Activated T-helper 9 cell treated with anti-CD3 and anti-CD28 coated beads, Interleukin-2, amount 50 U/mL, for 16 hours (primary cell): ENCODE results near the gene SF3B1.
"Not testable (repeated sequence)": the region's sequence is repeated elsewhere in the genome, so short reads cannot be mapped to it uniquely, and the experiment has no call there.

ENCODE experiments used
- DNase-seq: peaks from one replicate; pipeline ENCODE4 v3.0.0-alpha.2; 2020; ENCODE audit warnings: low read depth

Gene SF3B1

GRCh38 chr2:197433780-197434438 lies 919 bp downstream of the SF3B1 start:
- no peak for DNase-seq

DNA sequence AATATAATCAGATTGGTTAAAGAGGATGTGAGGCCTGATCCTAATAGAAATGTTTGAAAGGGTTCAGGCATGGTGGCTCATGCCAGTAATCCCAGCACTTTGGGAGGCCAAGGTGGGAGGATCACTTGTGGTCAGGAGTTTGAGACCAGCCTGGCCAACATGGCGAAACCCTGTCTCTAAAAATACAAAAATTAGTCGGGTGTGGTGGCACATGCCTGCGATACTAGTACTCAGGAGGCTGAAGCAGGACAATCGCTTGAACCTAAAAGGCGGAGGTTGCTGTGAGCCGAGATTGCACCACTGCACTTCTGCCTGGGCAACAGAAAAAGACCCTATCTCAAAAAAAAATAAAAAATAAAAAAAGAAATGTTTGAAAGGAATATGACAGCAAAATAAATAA lies 2.3 kb downstream of the SF3B1 start:
- not testable (repeated sequence) for DNase-seq

GRCh38 chr2:197431858-197432257 lies 3.0 kb downstream of the SF3B1 start:
- no peak for DNase-seq

DNA sequence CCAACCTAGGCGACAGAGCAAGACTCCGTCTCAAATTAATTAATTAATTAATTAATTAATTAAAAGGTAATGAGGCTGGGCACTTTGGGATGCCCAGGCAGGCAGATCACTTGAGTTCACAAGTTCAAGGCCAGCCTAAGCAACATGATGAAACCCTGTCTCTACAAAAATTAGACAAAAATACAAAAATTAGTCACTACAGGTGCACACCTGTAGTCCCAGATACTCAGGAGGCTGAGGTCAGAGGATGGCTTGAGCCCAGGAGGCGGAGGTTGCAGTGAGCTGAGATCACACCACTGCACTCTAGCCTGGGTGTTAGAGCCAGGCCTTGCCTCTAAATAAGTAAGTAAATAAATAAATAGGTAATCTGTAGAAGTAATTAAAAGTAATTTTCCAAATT lies 6.8 kb downstream of the SF3B1 start:
- DNase-seq = no peak

GRCh38 chr2:197426723-197427603 lies 7.9 kb downstream of the SF3B1 start:
- no peak for DNase-seq

GRCh38 chr2:197425550-197425949 lies 9.3 kb downstream of the SF3B1 start:
- DNase-seq = no peak

- DNase-seq = no peak
These were observed 11.5 kb downstream of the SF3B1 start for GRCh38 chr2:197423307-197423706.

GRCh38 chr2:197419438-197419837 lies 15.4 kb downstream of the SF3B1 start:
- no peak for DNase-seq

GRCh38 chr2:197416268-197416667 lies 18.6 kb downstream of the SF3B1 start:
- DNase-seq = no peak

- no peak for DNase-seq
These were observed 20.3 kb downstream of the SF3B1 start for GRCh38 chr2:197414515-197414914.

GRCh38 chr2:197414039-197414438 lies 20.8 kb downstream of the SF3B1 start:
- DNase-seq = no peak

DNA sequence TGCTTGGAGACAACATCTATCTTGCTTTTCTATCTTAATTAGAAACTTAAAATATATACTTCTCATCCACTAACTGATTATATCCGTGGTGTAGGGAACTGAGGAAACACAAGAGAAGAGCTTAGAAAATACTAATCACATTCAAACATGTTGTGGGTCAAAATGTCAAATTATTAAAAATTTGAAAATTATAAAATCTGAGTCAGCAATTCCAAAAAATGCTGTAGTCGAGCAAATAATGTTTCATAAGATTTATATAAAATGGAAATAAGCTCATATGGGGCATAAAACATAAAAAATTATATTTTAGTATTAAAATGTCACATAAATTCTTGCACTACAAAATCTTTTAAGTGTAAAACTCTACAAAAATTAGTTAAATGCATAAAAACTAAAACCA lies 29.2 kb downstream of the SF3B1 start:
- DNase-seq = no peak

DNA sequence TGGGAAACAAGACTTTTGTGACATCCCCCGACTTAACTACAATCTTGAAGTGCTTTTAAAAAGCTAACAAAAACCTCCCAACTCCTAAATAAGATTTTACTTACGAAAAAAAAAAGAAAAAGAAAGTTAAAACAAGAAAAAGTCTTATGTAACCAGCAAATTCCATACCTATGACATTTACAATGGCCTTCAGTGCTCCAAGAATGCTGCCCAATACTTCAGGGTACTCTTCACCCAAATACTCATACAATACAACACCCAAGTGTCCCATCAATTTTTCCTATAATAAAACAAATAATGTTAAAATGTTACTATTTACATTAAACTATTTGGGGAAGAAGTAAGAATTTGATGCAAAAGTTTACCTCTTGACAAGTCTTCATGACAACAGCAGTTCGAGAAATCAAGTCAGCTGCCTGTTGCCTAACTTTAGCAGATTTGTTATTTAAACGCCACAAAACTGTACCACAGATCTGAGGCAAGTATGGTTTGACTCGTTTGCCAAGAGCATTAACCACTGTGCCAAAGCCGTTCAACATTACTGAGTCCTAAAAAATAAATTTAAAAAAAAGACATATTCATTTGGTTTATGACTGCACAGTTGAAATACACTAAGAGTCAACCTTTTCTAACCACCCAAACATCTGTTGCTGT lies 34.8 kb downstream of the SF3B1 start:
- no peak for DNase-seq

DNA sequence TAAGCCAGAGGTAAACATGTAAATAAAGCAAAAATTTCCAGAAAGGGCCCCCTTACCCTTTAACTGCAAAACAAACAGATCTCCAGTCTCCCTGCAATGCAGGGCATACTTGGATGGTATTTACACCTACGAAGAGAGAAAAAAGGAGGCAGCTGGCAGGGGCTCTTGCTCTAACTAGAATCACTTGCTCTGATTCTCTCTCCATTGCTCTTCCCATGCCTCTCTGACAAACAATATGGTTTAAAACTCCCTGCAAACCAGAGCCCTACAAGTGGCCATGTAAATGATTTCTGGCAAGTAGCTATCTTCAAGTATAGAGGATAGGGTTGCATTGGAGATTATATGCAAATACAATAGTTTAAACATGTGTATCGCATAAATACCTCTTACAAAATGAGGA lies 35.9 kb downstream of the SF3B1 start:
- no peak for DNase-seq

DNA sequence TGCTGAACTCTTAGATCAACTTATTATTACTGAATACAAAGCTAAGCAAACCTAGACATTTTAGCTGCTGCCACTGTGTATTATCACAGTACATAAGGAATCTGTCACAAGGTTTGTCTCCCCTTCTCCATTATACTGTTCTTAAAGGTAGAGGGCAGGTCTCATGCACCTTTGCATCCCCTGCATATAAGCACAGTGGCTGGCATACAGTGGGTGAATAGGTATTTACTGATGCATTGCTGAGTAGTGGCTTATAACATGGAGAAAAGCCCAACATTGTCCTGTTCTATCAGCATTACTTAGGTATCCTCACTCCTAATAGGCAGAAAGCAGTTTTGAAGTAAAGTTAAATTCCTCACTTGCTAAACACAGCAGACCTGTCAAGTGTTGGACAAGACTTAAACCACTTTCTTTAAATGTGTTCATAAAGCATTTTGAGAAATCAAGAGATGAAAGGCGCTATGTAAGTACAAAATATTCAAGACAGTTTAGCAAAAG lies 43.6 kb downstream of the SF3B1 start:
- DNase-seq = no peak

- no peak for DNase-seq
These were observed 45.8 kb downstream of the SF3B1 start for GRCh38 chr2:197388866-197389587.

DNA sequence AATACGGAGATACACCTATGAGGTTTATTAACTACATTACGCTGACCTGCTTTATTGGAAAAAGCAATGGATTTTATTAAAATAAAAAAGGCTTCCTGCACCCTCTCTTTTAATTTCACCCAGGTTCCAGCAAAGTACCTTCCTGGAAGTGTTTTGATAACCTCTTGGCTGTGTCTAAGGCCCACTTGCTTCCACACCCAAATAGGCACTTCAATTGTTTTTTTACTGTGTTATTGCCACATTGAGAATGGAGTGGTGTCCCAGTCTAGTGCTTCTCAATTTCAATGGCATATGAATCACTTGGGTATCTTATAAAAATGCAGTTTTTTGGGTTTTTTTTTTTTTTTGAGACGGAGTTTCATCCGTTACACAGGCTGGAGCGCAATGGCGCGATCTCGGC lies 47.6 kb downstream of the SF3B1 start:
- DNase-seq = no peak

DNA sequence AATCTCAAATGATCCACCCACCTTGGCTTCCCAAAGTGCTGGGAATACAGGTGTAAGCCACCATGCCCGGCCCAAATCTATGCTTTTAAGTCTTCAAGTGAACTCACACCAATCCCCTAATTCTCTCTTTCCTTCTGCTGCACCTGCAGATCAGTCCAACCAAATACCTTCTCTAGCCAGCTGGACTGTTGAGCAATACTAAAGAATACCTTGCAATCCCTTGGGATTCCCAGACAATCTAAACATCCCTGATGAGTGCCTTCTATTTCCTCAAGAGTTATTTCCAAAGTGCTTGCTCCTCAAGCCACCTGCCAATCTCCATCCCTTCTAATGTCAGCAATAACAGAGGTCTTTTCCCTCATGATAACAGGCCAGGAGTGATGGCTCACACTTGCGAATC lies 48.6 kb downstream of the SF3B1 start:
- no peak for DNase-seq

DNA sequence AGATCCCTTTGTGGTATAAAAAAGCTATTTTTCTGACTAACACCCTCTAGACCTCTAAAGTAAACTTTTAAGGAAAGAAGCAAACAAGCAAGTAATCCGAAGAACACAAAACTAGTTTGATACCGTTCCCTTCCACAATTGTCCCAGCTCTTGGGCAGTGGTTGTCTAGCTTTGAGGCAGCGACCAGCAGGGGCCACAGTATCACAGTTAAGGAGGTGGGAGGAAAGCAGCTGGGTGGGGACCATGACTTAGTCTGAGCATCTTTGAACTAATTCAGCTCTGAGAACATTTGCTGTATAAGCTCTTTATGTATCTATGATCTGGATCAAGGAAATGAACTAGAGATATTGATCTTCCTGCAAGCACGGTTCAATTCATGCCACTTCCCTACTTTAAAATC lies 51.0 kb downstream of the SF3B1 start:
- DNase-seq = no peak

GRCh38 chr2:197381641-197382040 lies 53.2 kb downstream of the SF3B1 start:
- DNase-seq = no peak

GRCh38 chr2:197379918-197380309 lies 54.9 kb downstream of the SF3B1 start:
- DNase-seq = not testable (repeated sequence)

GRCh38 chr2:197379308-197379917 lies 55.4 kb downstream of the SF3B1 start:
- DNase-seq = not testable (repeated sequence)
